GM21529 (cell line): Measurements from ENCODE around the gene FAM131B.
"Not testable (repeated sequence)": the region's sequence is repeated elsewhere in the genome, so short reads cannot be mapped to it uniquely, and the experiment has no call there.

Experiments used
- ATAC-seq: cut with Tn5 transposase; IDR thresholded peaks from one replicate; pipeline ENCODE4 v1.9.1; 2021; ENCODE audit not compliant: unreplicated experiment

FAM131B gene

GRCh38 chr7:143395187-143396149, 33.0 kb upstream of the FAM131B start:
- ATAC-seq, result no peak

GRCh38 chr7:143394777-143395176, 32.3 kb upstream of the FAM131B start:
- no peak for ATAC-seq

- no peak for ATAC-seq
These were observed 31.6 kb upstream of the FAM131B start for GRCh38 chr7:143394068-143394467.

GRCh38 chr7:143393267-143394041, 30.9 kb upstream of the FAM131B start:
- ATAC-seq, result no peak

GRCh38 chr7:143392875-143393266, 30.4 kb upstream of the FAM131B start:
- ATAC-seq, result no peak

GRCh38 chr7:143392427-143392826, 29.9 kb upstream of the FAM131B start:
- not testable (repeated sequence) for ATAC-seq

GRCh38 chr7:143391462-143392404, 29.2 kb upstream of the FAM131B start:
- ATAC-seq, result no peak

GRCh38 chr7:143390773-143391317, 28.3 kb upstream of the FAM131B start:
- no peak for ATAC-seq

GRCh38 chr7:143390104-143390772, 27.7 kb upstream of the FAM131B start:
- ATAC-seq, result no peak

- ATAC-seq, result no peak
These were observed 27.0 kb upstream of the FAM131B start for GRCh38 chr7:143389316-143390103.

- ATAC-seq, result no peak
These were observed 26.1 kb upstream of the FAM131B start for GRCh38 chr7:143388491-143389101.

- ATAC-seq, result no peak
These were observed 25.5 kb upstream of the FAM131B start for GRCh38 chr7:143388051-143388450.

- ATAC-seq, result no peak
These were observed 24.9 kb upstream of the FAM131B start for GRCh38 chr7:143387156-143387975.

- no peak for ATAC-seq
These were observed 23.6 kb upstream of the FAM131B start for GRCh38 chr7:143385891-143386781.

GRCh38 chr7:143384661-143385631, 22.4 kb upstream of the FAM131B start:
- no peak for ATAC-seq

GRCh38 chr7:143384148-143384547, 21.6 kb upstream of the FAM131B start:
- ATAC-seq, result no peak
